ENCODE measurements around the gene SIRT3. TPM values are rescaled to one million over a fixed set of nuclear protein-coding genes. Genes with fewer than 3 reads are reported as not detected.
A peak's percentile ranks its signal among the peaks of the same experiment; 100 is the strongest.

The SIRT3 gene
- total RNA-seq, 1 donor from 2014 or later = 15.7 TPM

DNA sequence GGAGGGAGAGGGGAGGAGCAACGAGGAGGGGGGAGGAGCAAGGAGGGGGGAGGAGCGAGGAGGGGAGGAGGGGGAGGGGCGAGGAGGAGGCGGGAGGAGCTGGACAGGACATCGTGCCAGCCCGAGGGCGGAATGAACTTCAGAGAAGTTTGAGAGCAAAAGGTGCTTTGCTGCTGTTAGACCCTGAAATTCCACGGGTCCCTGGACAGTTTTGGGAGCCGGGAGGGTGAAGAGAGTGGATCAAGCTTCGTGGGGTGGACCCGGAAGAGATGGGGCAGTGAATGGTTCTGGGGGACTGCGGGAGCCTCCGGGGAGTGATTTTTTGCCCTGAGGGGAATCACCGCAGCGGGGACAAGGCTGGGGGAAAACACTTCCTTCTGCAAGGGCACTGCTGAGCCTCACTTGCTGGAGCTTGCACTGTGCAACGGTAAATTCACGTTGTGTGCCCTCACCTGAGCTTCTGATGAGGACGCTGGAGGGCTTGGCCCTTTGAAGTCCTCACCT lies 31.4 kb upstream of the SIRT3 start:
- DNase-seq (peak; percentile 85), ATAC-seq (peak; percentile 70)
- intact Hi-C loops (cut with DNase I) = no loop called here
- Histone ChIP-seq H3K27ac (peak overlapping the region; percentile 85), H3K4me1 (peaks cover 10% of the 10 kb centered on the region), H3K4me3 (peak overlapping the region; percentile 37), H3K36me3 (no peaks in the 10 kb centered on the region), H3K9me3 (peaks cover 5% of the 10 kb centered on the region), H3K27me3 (no peaks in the 10 kb centered on the region)
- TF ChIP-seq, protein P1, sequence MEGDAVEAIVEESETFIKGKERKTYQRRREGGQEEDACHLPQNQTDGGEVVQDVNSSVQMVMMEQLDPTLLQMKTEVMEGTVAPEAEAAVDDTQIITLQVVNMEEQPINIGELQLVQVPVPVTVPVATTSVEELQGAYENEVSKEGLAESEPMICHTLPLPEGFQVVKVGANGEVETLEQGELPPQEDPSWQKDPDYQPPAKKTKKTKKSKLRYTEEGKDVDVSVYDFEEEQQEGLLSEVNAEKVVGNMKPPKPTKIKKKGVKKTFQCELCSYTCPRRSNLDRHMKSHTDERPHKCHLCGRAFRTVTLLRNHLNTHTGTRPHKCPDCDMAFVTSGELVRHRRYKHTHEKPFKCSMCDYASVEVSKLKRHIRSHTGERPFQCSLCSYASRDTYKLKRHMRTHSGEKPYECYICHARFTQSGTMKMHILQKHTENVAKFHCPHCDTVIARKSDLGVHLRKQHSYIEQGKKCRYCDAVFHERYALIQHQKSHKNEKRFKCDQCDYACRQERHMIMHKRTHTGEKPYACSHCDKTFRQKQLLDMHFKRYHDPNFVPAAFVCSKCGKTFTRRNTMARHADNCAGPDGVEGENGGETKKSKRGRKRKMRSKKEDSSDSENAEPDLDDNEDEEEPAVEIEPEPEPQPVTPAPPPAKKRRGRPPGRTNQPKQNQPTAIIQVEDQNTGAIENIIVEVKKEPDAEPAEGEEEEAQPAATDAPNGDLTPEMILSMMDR (IDR thresholded peaks at IDR 0.05) = no peak

DNA sequence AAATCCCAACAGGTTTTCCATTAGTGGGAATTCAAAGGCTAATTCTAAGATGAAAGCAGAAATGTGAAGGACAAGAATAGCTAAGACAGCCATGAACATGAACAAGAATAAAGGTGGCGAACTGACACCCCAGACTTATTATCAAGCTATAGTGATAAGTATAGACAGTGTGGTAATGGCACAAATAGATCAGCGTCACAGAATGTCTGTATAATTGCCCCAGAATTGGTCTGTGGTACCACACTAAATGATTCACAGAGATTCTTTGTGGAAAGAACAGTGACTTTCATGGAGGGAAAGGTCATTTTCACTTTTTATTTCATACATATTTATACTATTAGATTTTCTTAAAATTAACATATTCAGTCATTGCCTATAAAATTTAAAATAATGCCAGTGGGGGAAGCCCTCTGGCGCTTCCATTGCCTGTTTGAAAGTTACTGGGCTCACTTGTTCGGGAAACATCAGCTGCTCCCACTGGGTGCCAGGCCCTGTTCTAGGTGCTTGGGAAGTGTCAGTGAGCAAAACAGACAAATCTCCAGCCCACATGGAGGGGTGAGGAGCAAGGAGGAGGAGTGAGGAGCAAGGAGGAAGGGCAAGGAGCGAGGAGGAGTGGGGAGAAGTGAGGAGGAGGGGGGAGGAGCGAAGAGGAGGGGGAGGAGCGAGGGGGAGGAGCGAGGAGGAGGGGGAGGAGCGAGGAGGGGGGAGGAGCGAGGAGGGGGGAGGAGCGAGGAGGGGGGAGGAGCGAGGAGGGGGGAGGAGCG lies 30.7 kb upstream of the SIRT3 start:
- Histone ChIP-seq H3K36me3 (no peaks in the 10 kb centered on the region), H3K27me3 (no peaks in the 10 kb centered on the region), H3K9me3 (peaks cover 5% of the 10 kb centered on the region), H3K27ac (no peak overlapping the region), H3K4me3 (no peak overlapping the region), H3K4me1 (peaks cover 10% of the 10 kb centered on the region)
- TF ChIP-seq, protein P1 (IDR thresholded peaks at IDR 0.05) = no peak
- DNase-seq (no peak), ATAC-seq (peak; percentile 68)
- intact Hi-C loops (cut with DNase I) = no loop called here

DNA sequence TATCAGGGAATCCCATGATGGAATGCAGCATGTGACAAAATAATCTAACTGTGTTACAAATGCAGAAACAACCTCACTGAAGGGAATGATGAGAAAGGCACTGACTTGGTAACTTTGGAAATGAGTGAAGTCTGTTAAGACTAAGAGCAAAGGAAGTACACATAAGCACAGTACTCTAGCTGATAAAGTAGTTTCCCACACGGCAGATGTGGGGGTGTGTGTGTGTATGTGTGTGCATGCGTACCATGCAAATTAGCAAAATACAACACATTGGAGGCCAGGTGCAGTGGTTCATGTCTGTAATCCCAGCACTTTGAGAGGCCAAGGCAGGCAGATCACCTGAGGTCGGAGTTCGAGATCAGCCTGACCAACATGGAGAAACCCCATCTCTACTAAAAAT lies 25.5 kb upstream of the SIRT3 start:
- no peak for DNase-seq
- Histone ChIP-seq H3K4me1 (no peaks in the 10 kb centered on the region), H3K36me3 (no peaks in the 10 kb centered on the region), H3K27me3 (no peaks in the 10 kb centered on the region), H3K9me3 (peaks cover 5% of the 10 kb centered on the region), H3K4me3 (no peak overlapping the region), H3K27ac (no peak overlapping the region)
- TF ChIP-seq, protein P1 (IDR thresholded peaks at IDR 0.05) = no peak
- intact Hi-C loops (cut with DNase I) = no loop called here
- no peak for ATAC-seq

DNA sequence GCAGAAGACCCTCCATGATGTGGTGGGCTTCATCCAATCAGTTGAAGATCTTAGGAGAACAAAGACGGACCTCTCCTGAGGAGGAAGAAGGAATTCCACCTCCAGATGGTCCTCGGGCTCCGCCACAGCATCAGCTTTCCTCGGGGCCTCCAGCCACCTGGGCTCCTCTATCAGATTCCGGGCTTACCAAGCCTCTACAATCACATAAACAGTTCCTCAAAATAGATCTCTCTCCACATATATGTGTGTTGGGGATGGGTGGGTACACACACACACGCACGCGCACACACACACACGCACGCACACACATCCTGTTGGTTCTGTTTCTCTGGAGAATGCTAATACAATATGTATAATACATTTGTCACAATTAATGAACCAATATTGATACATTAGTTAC lies 23.3 kb upstream of the SIRT3 start:
- H3K4me3 ChIP-seq = no peak overlapping the region
- no peak for DNase-seq
- H3K9me3 ChIP-seq = no peaks in the 10 kb centered on the region
- ATAC-seq = no peak
- H3K4me1 ChIP-seq = no peaks in the 10 kb centered on the region
- intact Hi-C loops (cut with DNase I) = no loop called here
- H3K27ac ChIP-seq = no peak overlapping the region
- TF ChIP-seq, protein P1 (IDR thresholded peaks at IDR 0.05) = no peak
- H3K27me3 ChIP-seq = no peaks in the 10 kb centered on the region
- H3K36me3 ChIP-seq = no peaks in the 10 kb centered on the region

DNA sequence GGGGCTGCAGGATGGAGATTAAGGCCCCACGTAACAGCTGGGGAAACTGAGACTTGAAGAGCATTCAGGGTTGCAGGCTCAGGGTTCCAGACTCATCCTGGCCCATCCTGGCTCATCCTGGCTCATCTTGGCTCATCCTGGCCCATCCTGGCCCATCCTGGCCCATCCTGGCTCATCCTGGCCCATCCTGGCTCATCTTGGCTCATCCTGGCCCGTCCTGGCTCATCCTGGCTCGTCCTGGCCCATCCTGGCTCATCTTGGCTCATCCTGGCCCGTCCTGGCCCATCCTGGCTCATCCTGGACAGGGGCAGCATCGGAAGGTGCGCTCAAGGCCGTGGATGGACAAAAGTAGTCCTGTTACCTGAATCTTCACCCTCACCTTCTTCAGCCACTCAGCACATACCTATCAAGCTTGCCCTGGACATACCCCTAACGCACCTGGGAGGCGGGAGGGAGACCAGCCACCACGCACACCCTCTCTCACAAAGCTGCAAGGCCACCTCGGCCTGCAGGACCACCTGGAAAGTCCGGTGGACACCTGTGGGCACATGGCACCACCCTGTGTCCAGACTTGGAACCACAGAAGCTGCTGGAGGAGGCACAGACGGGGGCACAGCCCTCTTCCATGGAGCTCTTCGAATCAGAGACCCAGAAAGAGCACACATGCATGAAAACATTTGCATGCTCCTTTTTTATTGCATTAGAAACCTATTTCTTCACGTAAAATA lies 21.8 kb upstream of the SIRT3 start:
- Histone ChIP-seq H3K4me3 (no peak overlapping the region), H3K27ac (no peak overlapping the region), H3K36me3 (peaks cover 7% of the 10 kb centered on the region), H3K4me1 (no peaks in the 10 kb centered on the region), H3K9me3 (no peaks in the 10 kb centered on the region), H3K27me3 (no peaks in the 10 kb centered on the region)
- intact Hi-C loops (cut with DNase I) = no loop called here
- TF ChIP-seq, protein P1 (IDR thresholded peaks at IDR 0.05) = peak; percentile 10
- ATAC-seq = no peak
- DNase-seq = no peak
